ENCODE measurements around the gene MIA. TPM values are rescaled to one million over a fixed set of nuclear protein-coding genes. Genes with fewer than 3 reads are reported as not detected.

Gene MIA
- total and polyA plus RNA-seq, 9 of the 15 experiments (the other 6 are each of a cell fraction or from before 2014, with no cell fraction given) = 0.21 TPM; not detected in 8

DNA sequence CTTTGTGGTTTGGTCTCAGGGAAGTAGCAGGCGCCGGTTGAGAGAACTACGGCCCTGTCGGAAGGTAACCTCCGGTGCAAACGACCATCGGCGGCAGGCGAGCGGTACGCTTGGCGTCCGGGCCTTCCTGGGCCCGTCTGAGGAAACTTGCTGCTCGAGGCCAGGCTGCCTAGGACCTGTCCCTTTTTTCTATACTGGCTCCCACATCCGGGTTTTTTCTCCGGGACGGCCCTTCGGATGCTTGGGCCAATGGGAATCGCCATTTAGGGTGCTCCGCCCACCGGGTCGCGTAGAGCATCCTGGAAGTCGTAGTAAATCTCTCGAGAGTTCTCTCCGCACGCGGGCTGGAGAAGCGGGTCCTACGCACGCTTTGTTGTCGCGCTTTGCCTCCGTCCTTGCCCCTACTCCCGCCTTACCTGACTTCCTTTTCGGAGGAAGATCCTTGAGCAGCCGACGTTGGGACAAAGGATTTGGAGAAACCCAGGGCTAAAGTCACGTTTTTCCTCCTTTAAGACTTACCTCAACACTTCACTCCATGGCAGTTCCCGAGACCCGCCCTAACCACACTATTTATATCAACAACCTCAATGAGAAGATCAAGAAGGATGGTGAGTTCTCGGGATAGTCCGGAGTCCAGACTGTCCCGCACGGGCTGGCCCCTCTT is 24.3 kb upstream of the MIA start, which contains the start of gene SNRPA (continued):
- TF ChIP-seq, protein P1, sequence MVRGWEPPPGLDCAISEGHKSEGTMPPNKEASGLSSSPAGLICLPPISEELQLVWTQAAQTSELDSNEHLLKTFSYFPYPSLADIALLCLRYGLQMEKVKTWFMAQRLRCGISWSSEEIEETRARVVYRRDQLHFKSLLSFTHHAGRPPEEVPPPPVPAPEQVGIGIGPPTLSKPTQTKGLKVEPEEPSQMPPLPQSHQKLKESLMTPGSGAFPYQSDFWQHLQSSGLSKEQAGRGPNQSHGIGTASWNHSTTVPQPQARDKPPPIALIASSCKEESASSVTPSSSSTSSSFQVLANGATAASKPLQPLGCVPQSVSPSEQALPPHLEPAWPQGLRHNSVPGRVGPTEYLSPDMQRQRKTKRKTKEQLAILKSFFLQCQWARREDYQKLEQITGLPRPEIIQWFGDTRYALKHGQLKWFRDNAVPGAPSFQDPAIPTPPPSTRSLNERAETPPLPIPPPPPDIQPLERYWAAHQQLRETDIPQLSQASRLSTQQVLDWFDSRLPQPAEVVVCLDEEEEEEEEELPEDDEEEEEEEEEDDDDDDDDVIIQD (CRISPR knock-in tag; IDR thresholded peaks at IDR 0.05) = no peak
- TF ChIP-seq, protein P2, sequence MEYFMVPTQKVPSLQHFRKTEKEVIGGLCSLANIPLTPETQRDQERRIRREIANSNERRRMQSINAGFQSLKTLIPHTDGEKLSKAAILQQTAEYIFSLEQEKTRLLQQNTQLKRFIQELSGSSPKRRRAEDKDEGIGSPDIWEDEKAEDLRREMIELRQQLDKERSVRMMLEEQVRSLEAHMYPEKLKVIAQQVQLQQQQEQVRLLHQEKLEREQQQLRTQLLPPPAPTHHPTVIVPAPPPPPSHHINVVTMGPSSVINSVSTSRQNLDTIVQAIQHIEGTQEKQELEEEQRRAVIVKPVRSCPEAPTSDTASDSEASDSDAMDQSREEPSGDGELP (CRISPR knock-in tag; IDR thresholded peaks at IDR 0.05; ENCODE audit: borderline replicate concordance) = peak; percentile 19; the same call in 1 of the 2 replicates
- TF ChIP-seq GTF2A2 (tag; IDR thresholded peaks at IDR 0.05) = no peak
- TF ChIP-seq ZNF316 (IDR thresholded peaks at IDR 0.05) = no peak
- no peak for TF ChIP-seq ZNF644 (tag; IDR thresholded peaks at IDR 0.05; ENCODE audit: low read depth)
- TF ChIP-seq BRD4 (IDR thresholded peaks at IDR 0.05) = peak; percentile 80; the same call in 1 of the 2 replicates
- no peak for TF ChIP-seq EHMT2 (IDR thresholded peaks at IDR 0.05)
- TF ChIP-seq ZNF76 (CRISPR knock-in tag; IDR thresholded peaks at IDR 0.05; ENCODE audit: borderline replicate concordance) = no peak
- no peak for TF ChIP-seq ZNF696 (CRISPR knock-in tag; conservative IDR thresholded peaks at IDR 0.05)
- TF ChIP-seq ZNF253 (CRISPR knock-in tag; conservative IDR thresholded peaks at IDR 0.05) = no peak
- no peak for TF ChIP-seq STAG1 (CRISPR knock-in tag; IDR thresholded peaks at IDR 0.05; ENCODE audit: borderline replicate concordance)
- TF ChIP-seq, protein P3, sequence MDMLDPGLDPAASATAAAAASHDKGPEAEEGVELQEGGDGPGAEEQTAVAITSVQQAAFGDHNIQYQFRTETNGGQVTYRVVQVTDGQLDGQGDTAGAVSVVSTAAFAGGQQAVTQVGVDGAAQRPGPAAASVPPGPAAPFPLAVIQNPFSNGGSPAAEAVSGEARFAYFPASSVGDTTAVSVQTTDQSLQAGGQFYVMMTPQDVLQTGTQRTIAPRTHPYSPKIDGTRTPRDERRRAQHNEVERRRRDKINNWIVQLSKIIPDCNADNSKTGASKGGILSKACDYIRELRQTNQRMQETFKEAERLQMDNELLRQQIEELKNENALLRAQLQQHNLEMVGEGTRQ (CRISPR knock-in tag; IDR thresholded peaks at IDR 0.05) = no peak
- TF ChIP-seq ELF4 (CRISPR knock-in tag; IDR thresholded peaks at IDR 0.05) = no peak
- TF ChIP-seq RBBP5 (IDR thresholded peaks at IDR 0.05; ENCODE audit: borderline replicate concordance, insufficient read depth, low read length, poor library complexity, severe bottlenecking) = peak; percentile 47
- no peak for TF ChIP-seq MTA2 (IDR thresholded peaks at IDR 0.05; ENCODE audit: low read depth)
- TF ChIP-seq ELF1 (tag; IDR thresholded peaks at IDR 0.05) = peak; percentile 85
- peak in 1 of 2 experiments; percentile 88; a peak in 2 of 4 replicates for TF ChIP-seq SIN3A (IDR thresholded peaks at IDR 0.05; ENCODE audit: borderline replicate concordance in 2 of 2, control insufficient read depth in 1 of 2, low read depth in 2 of 2, low read length in 2 of 2)
- TF ChIP-seq TAL1 (IDR thresholded peaks at IDR 0.05) = no peak
- no peak for TF ChIP-seq JUN (IDR thresholded peaks at IDR 0.05; ENCODE audit: borderline replicate concordance, low read depth, low read length)
- no peak for TF ChIP-seq JUN (CRISPR knock-in tag; IDR thresholded peaks at IDR 0.05; ENCODE audit: borderline replicate concordance)
- no peak for TF ChIP-seq MYNN (IDR thresholded peaks at IDR 0.05)
- TF ChIP-seq MYNN (CRISPR knock-in tag; IDR thresholded peaks at IDR 0.05) = no peak
- TF ChIP-seq, protein P4, sequence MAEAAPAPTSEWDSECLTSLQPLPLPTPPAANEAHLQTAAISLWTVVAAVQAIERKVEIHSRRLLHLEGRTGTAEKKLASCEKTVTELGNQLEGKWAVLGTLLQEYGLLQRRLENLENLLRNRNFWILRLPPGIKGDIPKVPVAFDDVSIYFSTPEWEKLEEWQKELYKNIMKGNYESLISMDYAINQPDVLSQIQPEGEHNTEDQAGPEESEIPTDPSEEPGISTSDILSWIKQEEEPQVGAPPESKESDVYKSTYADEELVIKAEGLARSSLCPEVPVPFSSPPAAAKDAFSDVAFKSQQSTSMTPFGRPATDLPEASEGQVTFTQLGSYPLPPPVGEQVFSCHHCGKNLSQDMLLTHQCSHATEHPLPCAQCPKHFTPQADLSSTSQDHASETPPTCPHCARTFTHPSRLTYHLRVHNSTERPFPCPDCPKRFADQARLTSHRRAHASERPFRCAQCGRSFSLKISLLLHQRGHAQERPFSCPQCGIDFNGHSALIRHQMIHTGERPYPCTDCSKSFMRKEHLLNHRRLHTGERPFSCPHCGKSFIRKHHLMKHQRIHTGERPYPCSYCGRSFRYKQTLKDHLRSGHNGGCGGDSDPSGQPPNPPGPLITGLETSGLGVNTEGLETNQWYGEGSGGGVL (CRISPR knock-in tag; IDR thresholded peaks at IDR 0.05) = no peak
- no peak for TF ChIP-seq ZNF57 (CRISPR knock-in tag; IDR thresholded peaks at IDR 0.05)

All from K562 (cell line).